OCI-LY1 (cell line): ENCODE data around the gene PCP2.

Experiments used
- H2AFZ ChIP-seq: fragments of 200-600 bp; sonication (generic), shearing (Covaris generic); 2 replicates; pipeline ENCODE4 v1.6.0; 2014; ENCODE audit warnings: antibody characterized with exemption, mild to moderate bottlenecking, low read length
- H3F3A ChIP-seq: fragments of 200-600 bp; sonication (generic), shearing (Covaris generic); 2 replicates; pipeline ENCODE4 v1.6.0; 2014; ENCODE audit warnings: mild to moderate bottlenecking, antibody characterized with exemption, low read length, moderate library complexity; ENCODE audit not compliant: insufficient read depth
- H3K27ac ChIP-seq: fragments of 200-600 bp; sonication (generic); 2 replicates; pipeline ENCODE4 v1.5.1; 2014; ENCODE audit warnings: low read length, mixed run types, mild to moderate bottlenecking, low read depth; ENCODE audit not compliant: poor library complexity, severe bottlenecking
- H3K27me3 ChIP-seq: fragments of 200-600 bp; sonication (generic); 2 replicates; pipeline ENCODE4 v1.6.0; 2014; ENCODE audit warnings: antibody characterized with exemption, mild to moderate bottlenecking, low read length, moderate library complexity; ENCODE audit not compliant: insufficient read depth
- H3K36me3 ChIP-seq: fragments of 200-600 bp; sonication (generic); 2 replicates; pipeline ENCODE4 v1.6.1; 2014; ENCODE audit warnings: mild to moderate bottlenecking, antibody characterized with exemption, low read length, moderate library complexity, mixed read lengths; ENCODE audit not compliant: insufficient read depth
- H3K4me1 ChIP-seq: fragments of 200-600 bp; sonication (generic); 2 replicates; pipeline ENCODE4 v1.5.1; 2014; ENCODE audit warnings: mild to moderate bottlenecking, low read length, moderate library complexity; ENCODE audit not compliant: insufficient read depth, severe bottlenecking
- H3K4me2 ChIP-seq: fragments of 200-600 bp; sonication (generic), shearing (Covaris generic); 2 replicates; pipeline ENCODE4 v1.6.1; 2014; ENCODE audit warnings: low read length
- H3K4me3 ChIP-seq: fragments of 200-600 bp; sonication (generic); 2 replicates; pipeline ENCODE4 v1.5.1; 2014; ENCODE audit warnings: low read length, low read depth, mild to moderate bottlenecking, mixed read lengths; ENCODE audit not compliant: poor library complexity, severe bottlenecking
- H3K79me2 ChIP-seq: fragments of 200-600 bp; shearing (Covaris generic); 2 replicates; pipeline ENCODE4 v1.6.1; 2016; ENCODE audit warnings: mixed run types, low read length, mixed read lengths; ENCODE audit not compliant: insufficient read depth
- H3K9ac ChIP-seq: fragments of 200-600 bp; sonication (generic), shearing (Covaris generic); 2 replicates; pipeline ENCODE4 v1.6.1; 2014; ENCODE audit warnings: mild to moderate bottlenecking, low read length, mixed read lengths
- H3K9me2 ChIP-seq: fragments of 200-600 bp; sonication (generic), shearing (Covaris generic); 2 replicates; pipeline ENCODE4 v1.6.1; 2014; ENCODE audit warnings: low read depth, mild to moderate bottlenecking, low read length, mixed read lengths
- H3K9me3 ChIP-seq: fragments of 200-600 bp; shearing (Covaris generic); 2 replicates; pipeline ENCODE4 v1.6.1; 2014; ENCODE audit warnings: low read length, mixed read lengths
- H4K20me1 ChIP-seq: fragments of 200-600 bp; sonication (generic), shearing (Covaris generic); 2 replicates; pipeline ENCODE4 v1.6.0; 2016; ENCODE audit warnings: mild to moderate bottlenecking, low read length; ENCODE audit not compliant: insufficient read depth
- CTCF ChIP-seq: fragments of 200-600 bp; sonication (generic), shearing (Covaris generic); IDR thresholded peaks from 2 replicates; pipeline ENCODE4 v1.5.1; 2017; ENCODE audit warnings: mild to moderate bottlenecking, antibody characterized with exemption, low read length, moderate library complexity, mixed read lengths
- EZH2 ChIP-seq: fragments of 200-600 bp; sonication (generic), shearing (Covaris generic); IDR thresholded peaks from 2 replicates; pipeline ENCODE4 v1.8.0; 2017; ENCODE audit warnings: borderline replicate concordance, mixed run types, mild to moderate bottlenecking, antibody characterized with exemption, low read length, moderate library complexity, mixed read lengths

The PCP2 gene

GRCh38 chr19:7661744-7662538 lies 28.4 kb upstream of the PCP2 start:
- Histone ChIP-seq H3F3A (no peaks in the 10 kb centered on the region), H3K4me3 (no peak overlapping the region), H3K9me3 (no peaks in the 10 kb centered on the region), H3K79me2 (no peaks in the 10 kb centered on the region), H3K27ac (no peak overlapping the region), H3K36me3 (no peaks in the 10 kb centered on the region), H3K4me2 (no peak overlapping the region), H3K9me2 (no peaks in the 10 kb centered on the region), H3K9ac (no peak overlapping the region), H4K20me1 (no peaks in the 10 kb centered on the region), H3K4me1 (peaks cover 8% of the 10 kb centered on the region), H2AFZ (no peak overlapping the region), H3K27me3 (no peaks in the 10 kb centered on the region; the same call in 1 of the 2 replicates)
- TF ChIP-seq CTCF = no peak
- no peak for TF ChIP-seq EZH2

GRCh38 chr19:7658219-7658686 lies 24.7 kb upstream of the PCP2 start:
- peak overlapping the region; percentile 53 for H3K4me2 ChIP-seq

GRCh38 chr19:7657131-7657751 lies 23.7 kb upstream of the PCP2 start:
- Histone ChIP-seq H3K27ac (no peak overlapping the region), H3K9me2 (no peaks in the 10 kb centered on the region), H3K4me3 (no peak overlapping the region), H3K4me2 (no peak overlapping the region), H3K79me2 (no peaks in the 10 kb centered on the region), H4K20me1 (no peaks in the 10 kb centered on the region), H3K4me1 (peaks cover 11% of the 10 kb centered on the region), H3F3A (no peaks in the 10 kb centered on the region), H3K9ac (no peak overlapping the region), H2AFZ (no peak overlapping the region), H3K27me3 (0 out of 2 replicates have a peak, but pooled peaks cover 3% of the 10 kb centered on the region), H3K9me3 (no peaks in the 10 kb centered on the region), H3K36me3 (no peaks in the 10 kb centered on the region)
- no peak for TF ChIP-seq EZH2
- TF ChIP-seq CTCF = no peak

More at GRCh38 chr19:7658219-7658686, 24.7 kb upstream of the PCP2 start:
- Histone ChIP-seq H3K9ac (no peak overlapping the region; the same call in 1 of the 2 replicates), H3K4me3 (peak overlapping the region; percentile 33), H3K27me3 (no peaks in the 10 kb centered on the region; the same call in 1 of the 2 replicates), H3K36me3 (no peaks in the 10 kb centered on the region), H3K4me1 (peaks cover 8% of the 10 kb centered on the region), H3K9me2 (no peaks in the 10 kb centered on the region), H3K27ac (no peak overlapping the region), H3K79me2 (no peaks in the 10 kb centered on the region), H4K20me1 (no peaks in the 10 kb centered on the region), H2AFZ (no peak overlapping the region), H3K9me3 (no peaks in the 10 kb centered on the region), H3F3A (no peaks in the 10 kb centered on the region)
- no peak for TF ChIP-seq EZH2
- no peak for TF ChIP-seq CTCF
